ENCODE data around the gene PER1.
"Not testable (repeated sequence)": the region's sequence is repeated elsewhere in the genome, so short reads cannot be mapped to it uniquely, and the experiment has no call there.

The PER1 gene

GRCh38 chr17:8120520-8121406, 31.4 kb downstream of the PER1 start:
- peak; percentile 71 to 76 for DNase-seq (ENCODE audit: low read depth in 2 of 2)

GRCh38 chr17:8119581-8120519, 32.4 kb downstream of the PER1 start:
- peak; percentile 83 to 88 for DNase-seq (ENCODE audit: low read depth in 2 of 2)

GRCh38 chr17:8118769-8119580, 33.2 kb downstream of the PER1 start:
- peak; percentile 83 for DNase-seq (ENCODE audit: low read depth in 2 of 2)

GRCh38 chr17:8117980-8118768, 34.0 kb downstream of the PER1 start, which contains the start of gene ALOXE3:
Gene ALOXE3 (minus strand): TSS chr17:8118514. CDS start chr17:8117990, 524 bp downstream.
- DNase-seq (ENCODE audit: low read depth in 2 of 2), result no peak

DNA sequence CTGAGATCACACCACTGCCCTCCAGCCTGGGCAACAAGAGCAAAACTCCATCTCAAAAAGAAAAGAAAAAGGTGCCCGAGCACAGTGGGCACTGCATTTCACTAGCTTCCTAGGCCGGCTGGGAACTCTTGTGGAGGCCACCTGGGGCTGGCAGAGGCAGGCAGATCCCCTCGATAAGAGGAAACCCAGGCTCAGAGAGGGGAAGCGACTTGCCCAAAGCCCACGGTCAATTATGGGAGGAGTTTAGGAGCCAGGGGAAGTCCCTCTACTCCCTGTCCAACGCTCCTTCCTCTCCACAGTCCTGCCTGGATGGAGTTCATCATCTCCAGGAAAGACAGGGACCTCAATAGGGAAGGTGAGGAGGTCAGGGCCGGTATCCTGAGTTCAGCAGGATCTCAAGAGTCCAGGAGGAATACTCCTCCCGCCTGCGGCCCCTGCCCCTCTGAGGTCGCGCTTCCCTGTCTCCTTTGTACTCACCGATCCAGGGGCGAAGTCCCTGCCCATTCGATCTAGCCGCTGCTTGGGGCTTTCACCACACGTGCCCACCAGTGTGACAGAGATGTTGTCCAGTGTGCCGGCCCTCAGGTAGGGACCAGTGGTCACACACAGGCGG, 34.7 kb downstream of the PER1 start:
- no peak for DNase-seq (ENCODE audit: low read depth in 2 of 2)

- DNase-seq (ENCODE audit: low read depth in 2 of 2), result no peak
These were observed 35.4 kb downstream of the PER1 start for GRCh38 chr17:8116776-8117175.

- DNase-seq (ENCODE audit: low read depth in 2 of 2), result no peak
These were observed 41.3 kb downstream of the PER1 start for GRCh38 chr17:8110907-8111306.

DNA sequence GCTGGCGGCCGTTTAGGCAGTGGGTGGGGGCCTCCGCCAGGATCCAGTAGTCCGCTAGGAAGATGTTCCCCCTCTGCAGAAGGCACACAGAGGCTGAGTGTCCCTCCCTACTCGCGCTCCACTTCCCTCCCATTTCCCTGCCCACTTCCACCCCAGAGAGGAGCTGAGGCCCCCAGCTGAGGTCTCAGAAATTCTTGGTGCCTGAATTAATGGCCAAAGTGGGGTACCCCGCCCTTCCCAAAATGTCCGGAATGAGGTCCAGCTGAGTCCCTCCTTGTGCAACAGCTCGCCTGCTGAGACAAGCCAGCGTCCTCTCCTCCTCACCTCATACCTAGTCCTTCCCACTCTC, 41.8 kb downstream of the PER1 start:
- no peak for DNase-seq (ENCODE audit: low read depth in 2 of 2)

GRCh38 chr17:8109661-8110455, 42.3 kb downstream of the PER1 start:
- peak; percentile 75 to 81 for DNase-seq (ENCODE audit: low read depth in 2 of 2)

GRCh38 chr17:8108972-8109660, 43.1 kb downstream of the PER1 start:
- DNase-seq (ENCODE audit: low read depth in 2 of 2), result no peak

- DNase-seq (ENCODE audit: low read depth in 2 of 2), result not testable (repeated sequence)
These were observed 45.2 kb downstream of the PER1 start for GRCh38 chr17:8106980-8107379.

- DNase-seq (ENCODE audit: low read depth in 2 of 2), result no peak
These were observed 46.2 kb downstream of the PER1 start for GRCh38 chr17:8105957-8106398.

- no peak for DNase-seq (ENCODE audit: low read depth in 2 of 2)
These were observed 47.3 kb downstream of the PER1 start for GRCh38 chr17:8104911-8105310.

DNA sequence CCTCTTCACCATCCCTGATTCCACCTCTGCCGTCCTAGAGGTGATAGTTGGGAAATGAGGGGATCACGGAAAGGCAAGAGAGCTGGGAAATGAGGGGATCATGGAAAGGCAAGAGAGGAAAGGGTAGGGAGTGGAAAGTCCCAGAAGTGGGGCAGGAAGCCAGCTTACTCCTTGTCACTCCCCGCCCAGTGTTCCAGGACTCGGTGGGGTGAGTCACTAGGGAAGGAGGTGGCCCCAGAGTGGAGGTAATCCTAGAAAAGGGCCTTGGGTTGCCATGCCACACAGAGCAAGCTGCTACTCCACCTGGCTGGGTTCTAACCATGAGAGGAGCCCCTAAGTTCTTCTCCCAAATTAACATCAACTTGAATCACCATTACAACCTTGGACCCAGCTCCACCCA, 48.7 kb downstream of the PER1 start:
- DNase-seq (ENCODE audit: low read depth in 2 of 2), result no peak

DNA sequence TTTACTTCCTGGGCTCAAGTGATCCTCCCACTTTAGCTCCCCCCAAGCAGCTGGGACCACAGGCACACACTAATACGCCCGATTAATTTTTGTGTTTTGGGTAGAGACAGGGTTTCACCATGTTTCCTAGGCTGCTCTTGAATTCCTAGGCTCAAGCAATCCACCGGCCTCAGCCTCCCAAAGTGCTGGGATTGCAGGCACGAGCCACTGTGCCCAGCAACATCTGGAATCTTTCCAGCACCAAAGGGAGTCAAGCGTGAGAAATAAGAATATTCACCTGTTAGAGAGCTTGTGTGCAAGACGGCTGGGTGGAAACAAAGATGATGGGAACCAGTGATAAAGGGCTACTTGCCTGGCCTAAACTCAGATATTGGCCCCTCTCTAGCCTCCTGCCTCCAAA, 50.5 kb downstream of the PER1 start:
- no peak for DNase-seq (ENCODE audit: low read depth in 2 of 2)

GRCh38 chr17:8100763-8101162, 51.4 kb downstream of the PER1 start:
- no peak for DNase-seq (ENCODE audit: low read depth in 2 of 2)

- DNase-seq (ENCODE audit: low read depth in 2 of 2), result no peak
These were observed 52.1 kb downstream of the PER1 start for GRCh38 chr17:8100111-8100510.

- no peak for DNase-seq (ENCODE audit: low read depth in 2 of 2)
These were observed 55.7 kb downstream of the PER1 start for GRCh38 chr17:8096541-8096940.

GRCh38 chr17:8095361-8095760, 56.8 kb downstream of the PER1 start:
- DNase-seq (ENCODE audit: low read depth in 2 of 2), result no peak

Data from stimulated activated CD4-positive, alpha-beta T cell treated with anti-CD3 and anti-CD28 coated beads, Interleukin-1b, Interleukin-23, amount 100 ng/mL, for 4 hours (primary cell).